Stimulated activated CD4-positive, alpha-beta T cell treated with anti-CD3 and anti-CD28 coated beads, Interleukin-4, amount 100 ng/mL, for 48 hours (primary cell): ENCODE measurements around the gene FPR1.
A peak's percentile ranks its signal among the peaks of the same experiment; 100 is the strongest.

ENCODE experiments used
- DNase-seq, 2 donors: peaks; one replicate each; pipeline ENCODE4 v3.0.0-alpha.2; 2020; ENCODE audit warnings: low read depth in 2 of 2

The FPR1 gene, protein sequence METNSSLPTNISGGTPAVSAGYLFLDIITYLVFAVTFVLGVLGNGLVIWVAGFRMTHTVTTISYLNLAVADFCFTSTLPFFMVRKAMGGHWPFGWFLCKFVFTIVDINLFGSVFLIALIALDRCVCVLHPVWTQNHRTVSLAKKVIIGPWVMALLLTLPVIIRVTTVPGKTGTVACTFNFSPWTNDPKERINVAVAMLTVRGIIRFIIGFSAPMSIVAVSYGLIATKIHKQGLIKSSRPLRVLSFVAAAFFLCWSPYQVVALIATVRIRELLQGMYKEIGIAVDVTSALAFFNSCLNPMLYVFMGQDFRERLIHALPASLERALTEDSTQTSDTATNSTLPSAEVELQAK

DNA sequence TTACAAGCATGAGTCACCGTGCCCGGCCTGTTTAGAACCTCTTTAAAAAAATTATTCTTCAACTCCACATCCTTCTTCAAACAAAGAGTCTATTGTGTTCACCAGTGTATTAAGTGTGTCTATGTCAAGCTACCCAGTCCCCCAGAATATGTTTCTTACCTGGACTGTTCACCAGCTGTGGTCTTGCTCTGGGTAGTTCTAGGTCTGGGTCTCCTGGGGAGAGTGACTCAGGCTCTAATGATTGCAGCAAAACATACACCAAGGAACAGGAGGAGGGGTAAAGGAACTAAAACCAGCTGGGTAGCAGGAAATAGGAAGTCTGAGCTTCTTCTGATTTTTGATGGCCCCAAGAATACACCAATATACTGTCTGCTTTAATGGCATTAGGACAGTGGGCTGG, at the start of gene FPR1:
TSS of gene FPR1 (minus strand) at position 224 of the 400 bp plus-strand sequence. CDS start 4,884 bp downstream, outside the sequence.
- no peak for DNase-seq

DNA sequence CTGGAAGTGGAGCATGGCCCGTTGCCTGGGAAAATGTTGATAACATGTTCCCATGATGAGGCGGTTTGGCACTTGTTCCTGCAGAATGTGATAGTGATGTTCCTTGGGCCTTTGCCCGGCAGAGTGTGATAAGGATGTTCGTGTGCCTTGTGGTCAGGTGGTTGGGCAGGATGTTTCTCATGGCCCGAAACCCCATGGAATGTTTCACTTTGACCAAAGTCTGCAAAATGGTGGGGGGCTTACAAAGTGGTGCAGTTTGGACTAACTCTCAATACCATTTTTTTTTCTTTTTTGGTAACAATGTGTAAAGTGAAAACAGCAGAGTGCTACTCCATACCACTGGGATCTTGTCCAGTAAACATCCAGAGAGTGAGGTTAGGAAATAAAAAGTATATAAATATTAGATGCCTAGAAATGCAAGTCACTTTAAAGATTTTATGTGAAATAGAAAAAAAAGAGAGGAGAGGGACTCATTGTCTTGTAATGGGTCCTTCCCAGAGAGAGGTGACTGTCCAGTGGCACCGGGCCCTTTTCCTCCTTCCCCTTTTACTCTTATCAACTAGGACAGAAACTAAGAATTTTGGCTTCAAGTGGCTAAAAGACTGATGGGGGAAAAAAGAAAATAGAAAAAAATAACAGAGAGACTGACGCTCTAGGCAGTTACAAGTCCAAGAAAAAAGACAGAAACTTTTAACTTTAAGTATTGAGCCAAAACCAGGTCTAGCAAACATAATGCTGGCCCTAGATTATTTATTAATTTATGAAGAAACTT, 49.0 kb upstream of the FPR1 start:
- no peak for DNase-seq

DNA sequence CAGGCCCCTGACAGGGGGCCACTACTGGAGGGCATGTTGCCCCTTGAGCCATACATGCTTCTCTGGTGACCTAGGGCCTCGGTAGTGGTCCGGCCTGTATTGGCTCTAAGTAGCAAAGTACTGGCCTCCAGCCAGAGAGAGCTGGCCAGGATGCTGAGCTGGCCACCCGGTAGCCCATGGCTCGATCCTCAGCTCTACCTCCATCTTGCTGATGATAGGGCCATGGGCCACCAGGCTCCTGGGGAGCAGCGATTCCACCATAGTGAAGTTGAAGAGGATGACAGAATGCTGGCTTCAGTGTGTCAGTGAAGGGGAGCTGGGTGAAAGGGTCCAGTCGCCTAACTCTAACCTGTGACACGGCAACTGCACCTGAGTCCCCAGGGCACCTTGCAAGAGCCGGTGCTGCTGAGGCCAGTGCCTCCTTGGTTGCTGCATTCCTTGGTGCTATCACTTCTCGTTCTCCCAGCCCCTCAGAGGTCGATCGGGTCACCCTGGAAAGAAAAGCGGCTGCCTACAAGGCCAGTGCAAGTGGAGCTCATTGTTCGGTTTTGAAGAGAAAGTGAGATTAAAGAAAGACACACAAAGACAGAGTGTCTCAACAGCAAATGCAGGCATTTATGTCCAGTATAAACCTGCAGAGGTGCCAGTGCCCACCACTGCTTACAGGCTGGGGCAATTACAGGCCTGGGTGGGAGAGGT, 48.2 kb upstream of the FPR1 start:
- DNase-seq, result no peak

DNA sequence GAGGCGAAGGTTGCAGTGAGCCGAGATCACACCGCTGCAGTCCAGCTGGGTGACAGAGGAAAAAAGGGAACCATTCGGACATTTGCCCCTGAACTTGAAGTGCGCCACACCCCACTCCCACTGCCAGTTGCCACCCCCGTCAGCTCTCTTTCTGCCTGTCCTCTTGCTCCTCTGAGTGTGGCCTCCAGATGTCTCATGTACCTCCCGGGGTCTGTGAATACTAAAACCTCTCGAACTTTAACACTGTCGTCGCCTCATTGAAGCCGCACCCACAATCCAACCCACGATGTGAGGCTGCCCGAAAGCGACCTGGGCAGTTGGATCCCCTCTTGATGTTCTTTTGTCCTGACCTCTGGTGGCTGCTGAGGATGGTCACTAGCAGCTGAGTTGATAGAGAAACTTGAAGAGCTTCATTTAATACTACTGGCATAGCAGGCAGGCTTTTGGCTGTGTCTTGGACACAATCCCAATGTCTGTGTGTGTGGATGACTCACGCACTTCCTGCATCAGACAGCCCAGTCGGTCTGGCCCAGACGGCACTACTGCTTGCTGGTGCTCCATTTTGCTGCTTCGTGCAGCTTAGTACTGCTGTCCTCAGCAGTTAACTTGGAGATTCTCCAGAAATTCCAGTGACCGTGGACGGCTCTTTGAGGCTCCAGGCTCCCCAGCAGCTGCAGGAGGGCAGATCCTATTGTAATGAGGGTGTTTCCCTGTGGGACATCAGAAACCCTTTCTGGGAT, 47.5 kb upstream of the FPR1 start:
- DNase-seq, result no peak

DNA sequence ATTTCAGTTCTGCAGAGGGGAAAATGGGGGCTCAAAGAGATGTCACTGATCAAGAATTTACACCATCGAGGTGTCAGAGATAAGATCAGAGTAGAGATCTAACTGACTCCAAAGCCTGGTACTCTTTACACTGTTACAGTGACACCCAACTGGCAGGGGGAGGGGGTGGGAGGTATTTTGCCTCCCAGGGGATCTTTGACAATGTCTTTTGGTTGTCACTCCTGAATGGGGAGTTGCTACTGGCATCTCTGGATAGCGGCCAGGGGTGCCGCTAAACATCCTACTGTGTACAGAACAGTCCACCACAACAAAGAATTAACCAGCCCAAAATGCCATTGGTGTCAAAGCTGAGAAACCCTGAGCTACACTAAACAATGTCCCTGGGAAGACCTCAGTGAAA, 46.4 kb upstream of the FPR1 start:
- DNase-seq, result no peak

DNA sequence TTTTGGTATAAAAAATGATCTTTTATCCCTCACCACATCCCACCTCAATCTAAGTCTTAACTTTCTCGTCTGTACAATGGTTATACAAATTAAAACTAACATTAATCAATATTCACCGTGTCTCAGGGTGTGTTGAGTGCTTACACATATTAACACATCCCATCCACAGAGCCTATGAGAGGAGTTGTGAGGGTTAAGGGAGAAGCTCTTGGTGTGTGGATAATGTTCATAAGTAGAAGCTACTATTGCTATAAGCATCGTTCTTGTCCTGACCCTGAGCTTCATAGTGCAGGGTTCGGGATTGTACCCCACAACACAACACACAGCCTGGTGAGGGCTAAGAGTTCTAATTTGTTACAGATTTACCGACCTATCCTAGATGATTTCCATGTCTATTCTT, 45.8 kb upstream of the FPR1 start:
- no peak for DNase-seq

DNA sequence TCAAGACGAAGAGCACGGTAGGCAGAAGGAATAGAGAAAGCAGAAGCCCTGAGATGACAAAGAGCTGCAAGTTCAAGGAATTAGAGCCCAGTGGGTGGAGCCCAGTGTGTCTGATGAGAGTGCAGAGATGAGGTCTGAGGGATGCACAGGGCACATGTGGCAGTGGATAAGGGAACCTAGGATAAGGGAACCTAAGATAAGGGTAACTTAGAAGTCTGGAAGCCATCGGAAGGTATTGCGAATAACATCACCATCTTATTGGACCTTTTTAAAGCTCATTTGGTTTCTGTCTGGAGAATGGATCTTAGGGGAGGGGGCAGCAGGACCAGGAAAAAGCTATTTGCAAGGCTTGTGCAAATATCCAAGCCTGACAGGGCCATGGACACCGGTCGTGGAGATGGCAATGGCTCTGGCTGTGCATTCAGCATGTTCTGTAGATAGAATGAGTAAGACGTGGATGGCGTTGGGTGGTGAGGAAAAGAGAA, 44.6 kb upstream of the FPR1 start:
- DNase-seq, result no peak

DNA sequence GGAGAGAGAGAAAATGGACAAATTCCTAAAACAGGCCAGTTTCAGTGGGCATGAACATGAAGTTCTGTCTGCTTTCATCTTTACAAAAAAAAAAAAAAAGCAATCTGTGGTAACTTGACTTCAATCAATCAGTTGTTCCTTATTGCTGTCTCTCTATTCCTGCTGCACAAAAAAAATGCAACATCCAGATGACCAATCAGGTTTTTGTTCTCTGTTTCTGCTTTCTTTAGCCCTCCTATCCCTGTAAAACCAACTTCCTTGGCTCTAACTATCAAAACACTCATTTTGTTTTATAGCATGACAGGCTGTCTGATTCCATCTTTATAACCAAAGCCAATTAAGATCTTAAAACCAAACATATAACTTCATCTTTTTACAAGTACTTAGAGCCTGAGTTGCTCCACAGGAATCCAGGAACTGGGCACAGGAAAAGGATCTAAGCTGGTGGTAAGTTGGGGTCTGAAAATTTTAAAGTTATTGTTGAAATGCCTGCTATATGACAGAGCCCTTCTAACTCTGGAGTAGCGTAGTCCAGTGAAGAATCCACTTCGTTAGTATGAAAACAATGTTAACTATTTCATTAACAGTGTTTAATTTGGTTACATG, 43.3 kb upstream of the FPR1 start, which contains the start of gene FPR3:
TSS of gene FPR3 (plus strand) at position 273 of the 606 bp plus-strand sequence. CDS start 28,592 bp downstream, outside the sequence.
- no peak for DNase-seq

DNA sequence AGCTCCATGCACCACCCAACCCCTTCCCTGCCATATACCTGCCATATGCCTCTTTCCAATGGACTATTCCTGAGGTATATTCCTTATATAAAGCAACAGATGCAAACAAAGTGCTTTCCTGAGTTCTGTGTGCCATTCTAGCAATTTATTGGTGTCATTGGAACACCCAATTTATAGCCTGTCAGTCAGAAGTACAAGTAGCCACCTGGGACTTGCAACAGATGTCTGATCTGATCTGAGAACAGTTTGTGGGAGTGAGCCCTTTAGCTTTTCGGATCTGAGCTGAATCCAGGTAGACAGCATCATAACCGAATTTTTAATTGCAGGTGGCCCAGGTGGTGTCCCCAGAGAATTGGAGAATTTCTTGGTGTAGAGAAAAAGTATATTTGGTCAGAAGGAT, 42.3 kb upstream of the FPR1 start:
- DNase-seq, result no peak

DNA sequence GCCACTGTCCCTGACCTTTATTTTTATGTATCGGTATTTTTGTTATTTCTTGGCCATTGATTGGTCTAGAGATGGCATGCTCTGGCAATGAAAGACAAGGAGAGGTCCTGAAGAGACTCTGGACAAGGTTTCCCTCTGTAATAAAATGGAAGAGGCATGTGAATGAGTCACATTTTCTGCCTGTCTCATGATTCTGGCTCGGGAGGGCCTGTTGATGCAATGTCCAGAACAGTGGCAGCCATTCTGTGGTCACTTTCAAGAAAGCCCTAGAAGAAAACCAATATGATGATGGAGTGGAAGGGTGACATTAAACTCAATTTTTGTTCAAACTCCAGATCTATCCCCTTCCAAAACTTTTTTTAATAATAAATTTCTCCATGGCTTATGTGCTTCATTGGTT, 41.3 kb upstream of the FPR1 start:
- no peak for DNase-seq

DNA sequence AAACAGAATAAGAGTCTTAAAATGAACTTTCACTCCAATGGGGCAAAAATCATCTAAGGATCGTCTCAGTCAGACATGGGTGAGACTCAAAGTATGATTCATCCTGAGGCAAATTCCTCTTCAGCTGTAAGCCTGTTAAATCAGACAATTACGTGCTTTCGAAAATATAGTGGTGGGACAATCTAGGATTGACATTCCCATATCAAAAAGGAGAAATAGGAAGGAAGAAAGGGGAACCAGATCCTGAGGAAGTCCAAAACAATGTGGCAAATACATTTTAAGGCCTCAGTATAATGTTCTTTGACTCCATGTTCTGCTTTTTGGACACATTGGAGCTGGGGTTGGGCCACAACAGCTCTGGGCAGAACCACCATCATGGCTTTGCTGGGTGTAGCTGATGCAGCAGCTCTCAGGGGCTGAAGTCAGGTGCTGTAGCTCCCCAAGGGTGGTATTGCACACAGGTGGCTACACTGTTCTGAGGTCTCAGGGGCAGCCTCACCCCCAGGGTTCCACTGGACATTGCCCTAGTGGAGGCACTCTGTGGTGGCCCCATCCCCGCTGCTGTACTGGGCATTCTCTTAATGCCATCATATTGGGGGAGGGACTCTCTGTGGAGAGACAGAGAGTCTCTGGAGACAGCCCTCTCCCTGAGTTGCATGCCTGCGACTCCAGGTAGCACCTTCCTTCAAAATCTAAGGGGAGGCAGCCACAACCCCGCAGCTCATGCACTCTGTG, 37.5 kb upstream of the FPR1 start:
- no peak for DNase-seq

DNA sequence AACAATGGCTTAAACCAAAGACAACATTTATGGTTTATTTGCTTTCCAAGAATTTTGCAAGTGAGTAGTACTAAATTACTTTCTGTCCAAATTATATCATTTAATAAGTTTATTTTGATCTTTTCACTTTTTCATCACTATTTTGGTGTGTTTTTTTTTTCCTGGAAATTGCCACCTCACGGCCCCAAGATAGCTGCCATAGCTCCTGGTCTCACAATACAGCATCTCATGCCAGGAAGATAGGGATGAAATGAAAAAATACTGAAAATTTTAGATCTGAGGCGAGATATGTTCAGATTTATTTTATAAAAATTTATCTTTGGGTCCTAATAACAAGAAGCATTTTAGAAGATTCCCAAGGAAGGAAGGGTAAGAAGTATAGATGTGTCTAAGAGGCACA, 36.4 kb upstream of the FPR1 start:
- no peak for DNase-seq

DNA sequence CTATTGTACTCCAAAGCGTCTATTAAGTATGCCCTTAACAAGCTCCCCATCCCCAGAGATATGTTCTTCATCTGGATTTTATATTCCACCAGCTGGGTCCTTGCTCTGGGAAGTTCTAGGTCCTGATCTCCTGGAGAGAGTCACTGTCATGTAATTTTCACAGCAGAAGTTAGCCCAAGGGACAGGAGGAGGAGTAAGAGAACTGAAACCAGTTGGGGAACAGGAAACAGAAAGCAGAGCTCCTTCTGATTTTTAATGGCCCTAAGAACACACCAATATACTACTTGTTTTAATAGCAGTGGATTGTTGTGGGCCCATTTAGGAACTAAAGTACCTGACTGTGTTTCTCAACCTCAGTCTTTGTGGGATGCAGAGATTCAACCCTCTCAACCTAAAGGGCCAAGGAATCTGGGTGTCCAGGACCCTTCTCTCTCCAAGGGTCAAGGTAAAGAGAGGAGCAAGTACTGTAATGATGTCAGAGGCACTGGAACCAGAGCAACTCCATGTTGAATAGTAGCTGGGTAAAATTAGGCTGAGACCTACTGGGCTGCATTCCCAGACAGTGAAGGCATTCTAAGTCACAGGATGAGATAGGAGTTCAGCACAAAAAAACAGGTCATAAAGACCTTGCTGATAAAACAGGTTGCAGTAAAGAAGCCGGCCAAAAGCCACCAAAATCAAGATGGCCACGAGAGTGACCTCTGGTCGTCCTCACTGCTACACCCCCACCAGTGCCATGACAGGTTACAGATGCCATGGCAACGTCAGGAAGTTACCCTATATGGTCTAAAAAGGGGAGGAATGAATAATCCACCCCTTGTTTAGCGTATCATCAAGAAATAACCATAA, 35.2 kb upstream of the FPR1 start:
- no peak for DNase-seq

DNA sequence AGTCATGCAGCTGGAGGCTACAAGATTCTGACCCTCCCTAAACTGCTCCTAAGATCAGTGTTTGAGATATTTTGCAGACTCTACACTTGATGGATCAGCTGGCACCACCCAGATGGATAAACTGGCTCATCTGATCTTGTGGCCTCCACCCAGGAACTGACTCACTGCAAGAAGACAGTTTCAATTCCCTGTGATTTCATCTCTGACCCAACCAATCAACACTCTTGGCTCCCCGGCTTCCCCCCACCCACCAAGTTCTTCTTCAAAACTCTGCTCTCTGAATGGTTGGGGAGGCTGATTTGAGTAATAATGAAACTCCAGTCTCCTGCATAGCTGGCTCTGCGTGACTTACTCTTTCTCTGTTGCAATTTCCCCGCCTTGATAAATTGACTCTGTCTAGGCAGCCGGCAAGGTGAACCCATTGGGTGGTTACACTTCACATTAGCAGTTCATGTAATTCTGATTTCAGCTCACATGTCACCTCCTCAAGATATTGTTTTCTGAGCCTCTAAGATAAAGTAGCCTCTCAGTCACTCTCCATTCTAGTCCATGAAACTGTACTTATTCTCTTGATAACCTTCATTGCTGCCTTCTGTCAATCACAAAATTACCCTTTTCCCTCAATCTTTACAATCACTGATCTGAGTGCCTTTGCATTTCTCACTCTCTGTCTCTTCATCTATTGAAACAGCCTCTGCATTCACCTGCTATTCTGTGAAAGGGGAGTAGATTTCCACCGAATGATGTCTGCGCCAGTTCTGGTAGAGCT, 33.4 kb upstream of the FPR1 start:
- DNase-seq, result peak; percentile 18 to 47

DNA sequence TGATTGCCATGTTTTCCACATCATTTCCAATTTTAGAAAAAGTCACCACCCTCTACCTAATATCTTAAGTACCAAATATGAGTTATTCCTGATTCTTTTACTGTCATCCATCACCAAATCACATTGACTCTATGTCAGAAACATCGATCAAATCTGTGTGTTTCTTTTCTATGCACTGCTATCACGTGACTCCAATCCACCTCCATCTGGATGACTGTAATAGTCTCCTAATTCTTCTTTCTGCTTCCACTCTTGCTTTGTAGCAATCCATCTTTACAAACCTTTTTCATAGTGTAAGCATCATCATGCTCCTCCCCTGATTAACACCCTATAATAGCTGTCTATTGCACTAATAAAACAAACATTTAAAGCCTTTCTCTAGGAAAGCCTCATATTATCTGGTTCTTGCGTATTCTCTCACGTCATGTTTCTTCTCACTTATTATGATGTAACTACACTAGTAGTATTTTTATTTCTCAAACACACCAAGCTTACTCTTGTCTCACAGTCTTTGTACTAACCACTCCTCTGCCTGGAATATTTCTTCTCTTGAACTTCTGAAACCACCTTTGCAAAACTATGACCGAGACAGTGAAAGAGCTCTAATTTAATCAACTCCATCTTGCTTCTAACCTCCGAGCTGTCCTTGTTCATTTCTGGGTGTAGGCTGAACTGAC, 32.6 kb upstream of the FPR1 start:
- no peak for DNase-seq

DNA sequence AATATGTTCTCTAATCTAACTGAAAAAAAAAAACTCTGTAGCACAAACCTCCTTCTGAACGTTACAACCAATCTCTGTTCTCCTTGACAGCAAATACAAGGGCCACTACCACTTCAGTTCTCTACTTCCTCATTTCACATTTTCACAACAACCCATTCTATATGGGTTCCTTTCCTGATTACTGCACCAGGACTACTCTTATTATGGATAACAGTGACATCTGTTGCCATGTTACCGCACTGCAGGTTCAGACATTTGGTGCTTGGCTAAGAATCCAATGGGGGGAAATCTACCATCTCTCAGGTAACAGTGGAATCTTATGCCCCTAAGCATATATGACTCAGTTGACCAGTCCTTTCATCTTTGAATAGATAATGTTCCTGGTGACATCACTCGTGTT, 31.7 kb upstream of the FPR1 start:
- no peak for DNase-seq

DNA sequence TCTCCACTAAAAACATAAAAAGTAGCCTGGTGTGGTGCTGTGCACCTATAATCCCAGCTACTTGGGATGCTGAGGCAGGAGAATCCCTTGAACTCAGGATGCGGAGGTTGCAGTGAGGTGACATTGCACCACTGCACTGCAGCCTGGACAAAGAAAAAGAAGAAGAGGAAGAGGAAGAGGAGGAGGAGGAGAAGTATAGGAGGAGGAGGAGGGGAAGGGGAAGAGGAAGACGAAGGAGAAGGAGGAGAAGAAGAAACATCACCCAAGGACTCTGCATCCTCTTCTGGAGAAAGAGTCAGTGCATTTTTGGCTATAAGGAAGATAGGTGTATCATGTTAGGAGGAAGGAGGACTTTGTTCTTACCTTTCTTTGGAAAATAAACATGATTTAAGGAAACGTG, 30.3 kb upstream of the FPR1 start:
- DNase-seq, result no peak

DNA sequence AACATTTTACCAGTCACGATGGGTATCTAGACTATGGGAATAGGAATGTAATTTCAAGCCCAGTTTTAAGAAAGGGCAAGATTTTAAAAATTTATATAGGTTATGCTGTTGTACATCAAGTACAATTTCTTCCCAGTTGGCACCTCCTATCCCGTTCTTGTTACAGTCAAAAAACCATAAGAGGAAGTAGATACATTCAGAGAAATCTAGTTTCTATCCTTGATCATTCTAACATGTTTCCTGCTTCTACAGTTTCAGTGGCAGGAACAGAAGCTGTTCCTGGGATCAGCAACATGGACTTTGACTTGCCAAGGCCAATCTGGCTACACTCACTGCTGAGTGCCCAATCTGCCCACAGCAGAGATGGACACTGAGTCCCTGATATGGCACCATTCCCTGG, 28.6 kb upstream of the FPR1 start:
- DNase-seq, result no peak
